ENCODE results near the gene TMC5.

GRCh38 chr16:19436540-19436939 lies 18.9 kb downstream of the TMC5 start:
- TF ChIP-seq, protein P1, sequence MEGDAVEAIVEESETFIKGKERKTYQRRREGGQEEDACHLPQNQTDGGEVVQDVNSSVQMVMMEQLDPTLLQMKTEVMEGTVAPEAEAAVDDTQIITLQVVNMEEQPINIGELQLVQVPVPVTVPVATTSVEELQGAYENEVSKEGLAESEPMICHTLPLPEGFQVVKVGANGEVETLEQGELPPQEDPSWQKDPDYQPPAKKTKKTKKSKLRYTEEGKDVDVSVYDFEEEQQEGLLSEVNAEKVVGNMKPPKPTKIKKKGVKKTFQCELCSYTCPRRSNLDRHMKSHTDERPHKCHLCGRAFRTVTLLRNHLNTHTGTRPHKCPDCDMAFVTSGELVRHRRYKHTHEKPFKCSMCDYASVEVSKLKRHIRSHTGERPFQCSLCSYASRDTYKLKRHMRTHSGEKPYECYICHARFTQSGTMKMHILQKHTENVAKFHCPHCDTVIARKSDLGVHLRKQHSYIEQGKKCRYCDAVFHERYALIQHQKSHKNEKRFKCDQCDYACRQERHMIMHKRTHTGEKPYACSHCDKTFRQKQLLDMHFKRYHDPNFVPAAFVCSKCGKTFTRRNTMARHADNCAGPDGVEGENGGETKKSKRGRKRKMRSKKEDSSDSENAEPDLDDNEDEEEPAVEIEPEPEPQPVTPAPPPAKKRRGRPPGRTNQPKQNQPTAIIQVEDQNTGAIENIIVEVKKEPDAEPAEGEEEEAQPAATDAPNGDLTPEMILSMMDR (conservative IDR thresholded peaks at IDR 0.05; ENCODE audit: low read depth in 2 of 2) = no peak
- TF ChIP-seq EZH2phosphoT487 (IDR thresholded peaks at IDR 0.05; ENCODE audit: unreplicated experiment) (no peak), CREB1 (CRISPR knock-in tag; IDR thresholded peaks at IDR 0.05; ENCODE audit: low read depth) (no peak), EZH2 (IDR thresholded peaks at IDR 0.05; ENCODE audit: low read depth, unreplicated experiment) (no peak), POLR2AphosphoS5 (IDR thresholded peaks at IDR 0.05; ENCODE audit: low read depth) (no peak), STAT1 (IDR thresholded peaks at IDR 0.05; ENCODE audit: unreplicated experiment) (no peak), JUNB (IDR thresholded peaks at IDR 0.05; ENCODE audit: unreplicated experiment) (no peak), ZNF114 (CRISPR knock-in tag; IDR thresholded peaks at IDR 0.05) (no peak), ZNF331 (CRISPR knock-in tag; IDR thresholded peaks at IDR 0.05; ENCODE audit: low read depth) (no peak), ETS1 (IDR thresholded peaks at IDR 0.05) (no peak), NANOG (IDR thresholded peaks at IDR 0.05; ENCODE audit: borderline replicate concordance) (no peak)
- TF ChIP-seq, protein P2, sequence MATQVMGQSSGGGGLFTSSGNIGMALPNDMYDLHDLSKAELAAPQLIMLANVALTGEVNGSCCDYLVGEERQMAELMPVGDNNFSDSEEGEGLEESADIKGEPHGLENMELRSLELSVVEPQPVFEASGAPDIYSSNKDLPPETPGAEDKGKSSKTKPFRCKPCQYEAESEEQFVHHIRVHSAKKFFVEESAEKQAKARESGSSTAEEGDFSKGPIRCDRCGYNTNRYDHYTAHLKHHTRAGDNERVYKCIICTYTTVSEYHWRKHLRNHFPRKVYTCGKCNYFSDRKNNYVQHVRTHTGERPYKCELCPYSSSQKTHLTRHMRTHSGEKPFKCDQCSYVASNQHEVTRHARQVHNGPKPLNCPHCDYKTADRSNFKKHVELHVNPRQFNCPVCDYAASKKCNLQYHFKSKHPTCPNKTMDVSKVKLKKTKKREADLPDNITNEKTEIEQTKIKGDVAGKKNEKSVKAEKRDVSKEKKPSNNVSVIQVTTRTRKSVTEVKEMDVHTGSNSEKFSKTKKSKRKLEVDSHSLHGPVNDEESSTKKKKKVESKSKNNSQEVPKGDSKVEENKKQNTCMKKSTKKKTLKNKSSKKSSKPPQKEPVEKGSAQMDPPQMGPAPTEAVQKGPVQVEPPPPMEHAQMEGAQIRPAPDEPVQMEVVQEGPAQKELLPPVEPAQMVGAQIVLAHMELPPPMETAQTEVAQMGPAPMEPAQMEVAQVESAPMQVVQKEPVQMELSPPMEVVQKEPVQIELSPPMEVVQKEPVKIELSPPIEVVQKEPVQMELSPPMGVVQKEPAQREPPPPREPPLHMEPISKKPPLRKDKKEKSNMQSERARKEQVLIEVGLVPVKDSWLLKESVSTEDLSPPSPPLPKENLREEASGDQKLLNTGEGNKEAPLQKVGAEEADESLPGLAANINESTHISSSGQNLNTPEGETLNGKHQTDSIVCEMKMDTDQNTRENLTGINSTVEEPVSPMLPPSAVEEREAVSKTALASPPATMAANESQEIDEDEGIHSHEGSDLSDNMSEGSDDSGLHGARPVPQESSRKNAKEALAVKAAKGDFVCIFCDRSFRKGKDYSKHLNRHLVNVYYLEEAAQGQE (IDR thresholded peaks at IDR 0.05; ENCODE audit: unreplicated experiment) = no peak
- TF ChIP-seq, protein P3, sequence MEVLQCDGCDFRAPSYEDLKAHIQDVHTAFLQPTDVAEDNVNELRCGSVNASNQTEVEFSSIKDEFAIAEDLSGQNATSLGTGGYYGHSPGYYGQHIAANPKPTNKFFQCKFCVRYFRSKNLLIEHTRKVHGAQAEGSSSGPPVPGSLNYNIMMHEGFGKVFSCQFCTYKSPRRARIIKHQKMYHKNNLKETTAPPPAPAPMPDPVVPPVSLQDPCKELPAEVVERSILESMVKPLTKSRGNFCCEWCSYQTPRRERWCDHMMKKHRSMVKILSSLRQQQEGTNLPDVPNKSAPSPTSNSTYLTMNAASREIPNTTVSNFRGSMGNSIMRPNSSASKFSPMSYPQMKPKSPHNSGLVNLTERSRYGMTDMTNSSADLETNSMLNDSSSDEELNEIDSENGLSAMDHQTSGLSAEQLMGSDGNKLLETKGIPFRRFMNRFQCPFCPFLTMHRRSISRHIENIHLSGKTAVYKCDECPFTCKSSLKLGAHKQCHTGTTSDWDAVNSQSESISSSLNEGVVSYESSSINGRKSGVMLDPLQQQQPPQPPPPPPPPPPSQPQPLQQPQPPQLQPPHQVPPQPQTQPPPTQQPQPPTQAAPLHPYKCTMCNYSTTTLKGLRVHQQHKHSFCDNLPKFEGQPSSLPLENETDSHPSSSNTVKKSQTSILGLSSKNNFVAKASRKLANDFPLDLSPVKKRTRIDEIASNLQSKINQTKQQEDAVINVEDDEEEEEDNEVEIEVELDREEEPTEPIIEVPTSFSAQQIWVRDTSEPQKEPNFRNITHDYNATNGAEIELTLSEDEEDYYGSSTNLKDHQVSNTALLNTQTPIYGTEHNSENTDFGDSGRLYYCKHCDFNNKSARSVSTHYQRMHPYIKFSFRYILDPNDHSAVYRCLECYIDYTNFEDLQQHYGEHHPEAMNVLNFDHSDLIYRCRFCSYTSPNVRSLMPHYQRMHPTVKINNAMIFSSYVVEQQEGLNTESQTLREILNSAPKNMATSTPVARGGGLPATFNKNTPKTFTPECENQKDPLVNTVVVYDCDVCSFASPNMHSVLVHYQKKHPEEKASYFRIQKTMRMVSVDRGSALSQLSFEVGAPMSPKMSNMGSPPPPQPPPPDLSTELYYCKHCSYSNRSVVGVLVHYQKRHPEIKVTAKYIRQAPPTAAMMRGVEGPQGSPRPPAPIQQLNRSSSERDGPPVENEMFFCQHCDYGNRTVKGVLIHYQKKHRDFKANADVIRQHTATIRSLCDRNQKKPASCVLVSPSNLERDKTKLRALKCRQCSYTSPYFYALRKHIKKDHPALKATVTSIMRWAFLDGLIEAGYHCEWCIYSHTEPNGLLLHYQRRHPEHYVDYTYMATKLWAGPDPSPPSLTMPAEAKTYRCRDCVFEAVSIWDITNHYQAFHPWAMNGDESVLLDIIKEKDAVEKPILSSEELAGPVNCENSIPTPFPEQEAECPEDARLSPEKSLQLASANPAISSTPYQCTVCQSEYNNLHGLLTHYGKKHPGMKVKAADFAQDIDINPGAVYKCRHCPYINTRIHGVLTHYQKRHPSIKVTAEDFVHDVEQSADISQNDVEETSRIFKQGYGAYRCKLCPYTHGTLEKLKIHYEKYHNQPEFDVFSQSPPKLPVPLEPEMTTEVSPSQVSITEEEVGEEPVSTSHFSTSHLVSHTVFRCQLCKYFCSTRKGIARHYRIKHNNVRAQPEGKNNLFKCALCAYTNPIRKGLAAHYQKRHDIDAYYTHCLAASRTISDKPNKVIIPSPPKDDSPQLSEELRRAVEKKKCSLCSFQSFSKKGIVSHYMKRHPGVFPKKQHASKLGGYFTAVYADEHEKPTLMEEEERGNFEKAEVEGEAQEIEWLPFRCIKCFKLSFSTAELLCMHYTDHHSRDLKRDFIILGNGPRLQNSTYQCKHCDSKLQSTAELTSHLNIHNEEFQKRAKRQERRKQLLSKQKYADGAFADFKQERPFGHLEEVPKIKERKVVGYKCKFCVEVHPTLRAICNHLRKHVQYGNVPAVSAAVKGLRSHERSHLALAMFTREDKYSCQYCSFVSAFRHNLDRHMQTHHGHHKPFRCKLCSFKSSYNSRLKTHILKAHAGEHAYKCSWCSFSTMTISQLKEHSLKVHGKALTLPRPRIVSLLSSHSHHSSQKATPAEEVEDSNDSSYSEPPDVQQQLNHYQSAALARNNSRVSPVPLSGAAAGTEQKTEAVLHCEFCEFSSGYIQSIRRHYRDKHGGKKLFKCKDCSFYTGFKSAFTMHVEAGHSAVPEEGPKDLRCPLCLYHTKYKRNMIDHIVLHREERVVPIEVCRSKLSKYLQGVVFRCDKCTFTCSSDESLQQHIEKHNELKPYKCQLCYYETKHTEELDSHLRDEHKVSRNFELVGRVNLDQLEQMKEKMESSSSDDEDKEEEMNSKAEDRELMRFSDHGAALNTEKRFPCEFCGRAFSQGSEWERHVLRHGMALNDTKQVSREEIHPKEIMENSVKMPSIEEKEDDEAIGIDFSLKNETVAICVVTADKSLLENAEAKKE (CRISPR knock-in tag; IDR thresholded peaks at IDR 0.05) = no peak
